ENCODE results near the gene COL18A1. TPM values are rescaled to one million over a fixed set of nuclear protein-coding genes. Genes with fewer than 3 reads are reported as not detected.

Gene COL18A1
- total RNA-seq, 4 donors from 2014 or later, result 19.3 to 121 (median 23.3) TPM

DNA sequence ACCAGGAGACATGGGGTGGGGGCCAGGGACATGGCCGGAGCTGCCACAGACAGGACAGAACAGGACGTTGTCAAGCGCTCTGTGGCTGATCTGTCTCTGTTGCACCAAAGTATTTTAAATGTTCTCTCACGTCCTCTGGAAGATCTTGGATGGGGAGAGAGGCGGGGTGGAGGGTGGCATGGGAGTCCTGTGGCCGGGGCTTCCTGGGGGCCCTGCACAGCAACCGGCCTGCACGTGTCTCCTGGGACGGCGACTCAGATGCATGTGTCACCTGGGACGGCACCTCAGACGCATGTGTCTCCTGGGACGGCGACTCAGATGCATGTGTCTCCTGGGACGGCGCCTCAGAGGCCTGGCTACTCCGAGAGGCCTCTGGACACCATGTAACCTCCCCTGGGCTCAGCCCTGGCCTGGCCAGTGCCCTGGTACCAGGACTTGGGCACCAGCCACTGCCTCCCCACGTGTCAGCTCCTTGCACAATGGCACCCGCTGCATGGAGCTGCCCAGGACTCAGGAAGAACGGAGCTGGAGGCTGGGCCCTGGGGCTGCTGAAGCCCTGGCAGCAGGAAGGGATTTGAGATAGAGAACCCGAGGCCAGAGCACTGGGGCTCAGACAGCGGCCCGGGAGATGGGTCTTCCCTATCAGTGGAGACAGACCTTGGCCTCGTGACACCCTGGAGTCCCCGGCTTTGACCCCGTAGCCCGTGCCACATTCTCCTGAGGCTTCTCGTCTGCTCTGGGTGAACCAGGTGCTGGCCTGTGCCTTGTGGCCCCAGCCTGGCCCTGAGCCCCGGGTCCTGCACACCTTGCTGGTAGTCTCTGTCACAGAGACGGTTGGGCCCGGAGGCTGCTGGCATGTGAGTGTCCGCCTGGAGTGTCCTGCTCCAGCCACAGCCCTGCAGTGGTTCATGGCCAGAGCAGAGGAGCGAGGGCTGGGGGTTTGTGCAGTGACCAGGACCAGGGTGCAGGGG is 152.0 kb downstream of the COL18A1 start:
- intact Hi-C loops (cut with DNase I; ENCODE audit: low total_unique reads) (loop anchor here (2.0 to 10.0 kb wide), 2 partner anchors 34 to 268 kb away; no protein-coding TSS in a partner anchor), in situ Hi-C loops (cut with MboI; ENCODE audit: low pct_ligation_motif_present in 1 of 4, low pct_unique_long_range_greater_than_20kb in 1 of 4, low sequenced_read_pairs in 3 of 4) (loop anchor here in 2 of 4 donors (5.0 to 25.0 kb wide), 2 partner anchors 40 to 255 kb away; no protein-coding TSS in a partner anchor)
- peak overlapping the region in 2 of 4 donors; percentile 93 to 94 for H3K27ac ChIP-seq
- no peaks in the 10 kb centered on the region for H3K27me3 ChIP-seq
- H3K4me3 ChIP-seq, result no peak overlapping the region
- H3K36me3 ChIP-seq, result no peaks in the 10 kb centered on the region
- H3K9me3 ChIP-seq, result no peaks in the 10 kb centered on the region
- H3K4me1 ChIP-seq, result peaks cover 0 to 12% (median 7%) of the 10 kb centered on the region in 4 donors
- WGBS, 2 donors (ENCODE audit: low coverage in 1 of 2), result 85 to 100% methylated on average over 1 to 18 of the region's 33 CpGs
- TF ChIP-seq POLR2A (IDR thresholded peaks at IDR 0.05), result no peak
- TF ChIP-seq, protein P1, sequence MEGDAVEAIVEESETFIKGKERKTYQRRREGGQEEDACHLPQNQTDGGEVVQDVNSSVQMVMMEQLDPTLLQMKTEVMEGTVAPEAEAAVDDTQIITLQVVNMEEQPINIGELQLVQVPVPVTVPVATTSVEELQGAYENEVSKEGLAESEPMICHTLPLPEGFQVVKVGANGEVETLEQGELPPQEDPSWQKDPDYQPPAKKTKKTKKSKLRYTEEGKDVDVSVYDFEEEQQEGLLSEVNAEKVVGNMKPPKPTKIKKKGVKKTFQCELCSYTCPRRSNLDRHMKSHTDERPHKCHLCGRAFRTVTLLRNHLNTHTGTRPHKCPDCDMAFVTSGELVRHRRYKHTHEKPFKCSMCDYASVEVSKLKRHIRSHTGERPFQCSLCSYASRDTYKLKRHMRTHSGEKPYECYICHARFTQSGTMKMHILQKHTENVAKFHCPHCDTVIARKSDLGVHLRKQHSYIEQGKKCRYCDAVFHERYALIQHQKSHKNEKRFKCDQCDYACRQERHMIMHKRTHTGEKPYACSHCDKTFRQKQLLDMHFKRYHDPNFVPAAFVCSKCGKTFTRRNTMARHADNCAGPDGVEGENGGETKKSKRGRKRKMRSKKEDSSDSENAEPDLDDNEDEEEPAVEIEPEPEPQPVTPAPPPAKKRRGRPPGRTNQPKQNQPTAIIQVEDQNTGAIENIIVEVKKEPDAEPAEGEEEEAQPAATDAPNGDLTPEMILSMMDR (IDR thresholded peaks at IDR 0.05), result no peak
- no peak for TF ChIP-seq EP300 (IDR thresholded peaks at IDR 0.05; ENCODE audit: low read depth)
- TF ChIP-seq POLR2AphosphoS5 (IDR thresholded peaks at IDR 0.05), result no peak
- DNase-seq, result no peak

DNA sequence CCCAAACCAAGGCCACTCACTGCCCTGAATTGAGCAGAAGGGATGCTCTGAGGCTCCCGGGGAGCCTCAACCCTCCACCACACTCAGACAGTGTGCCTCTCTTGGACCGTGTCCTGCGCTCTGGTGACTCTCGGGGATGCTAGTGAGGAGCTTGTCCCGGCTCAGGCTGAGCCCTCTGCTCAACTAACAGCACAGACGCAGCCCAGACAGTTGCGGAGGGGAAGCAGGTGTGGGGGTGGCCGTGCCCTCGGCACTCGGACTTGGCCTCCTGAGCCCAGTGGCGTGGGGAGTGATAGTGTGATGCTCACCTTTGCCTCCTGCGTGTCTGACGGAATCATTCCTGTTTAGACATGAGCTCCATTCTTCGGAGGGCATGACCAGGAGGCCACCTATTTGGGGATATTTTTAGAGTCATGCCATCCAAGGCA is 152.7 kb downstream of the COL18A1 start:
- Histone ChIP-seq H3K4me1 (peaks cover 0 to 12% (median 7%) of the 10 kb centered on the region in 4 donors), H3K36me3 (no peaks in the 10 kb centered on the region), H3K27me3 (peaks cover 4% of the 10 kb centered on the region), H3K4me3 (no peak overlapping the region), H3K9me3 (no peaks in the 10 kb centered on the region), H3K27ac (no peak overlapping the region)
- DNase-seq, result no peak
- in situ Hi-C loops (cut with MboI; ENCODE audit: low pct_ligation_motif_present in 1 of 4, low pct_unique_long_range_greater_than_20kb in 1 of 4, low sequenced_read_pairs in 3 of 4) (loop anchor here in 2 of 4 donors (5.0 to 25.0 kb wide), 2 partner anchors 40 to 255 kb away; no protein-coding TSS in a partner anchor), intact Hi-C loops (cut with DNase I; ENCODE audit: low total_unique reads) (loop anchor here (2.0 to 10.0 kb wide), 2 partner anchors 33 to 267 kb away; no protein-coding TSS in a partner anchor)
- WGBS, 2 donors (ENCODE audit: low coverage in 1 of 2), result 89% methylated on average over 14 of the region's 14 CpGs; no CpG with 5 or more reads in 1 of the 2 donors
- TF ChIP-seq, protein P1 (IDR thresholded peaks at IDR 0.05), result no peak
- TF ChIP-seq POLR2AphosphoS5 (IDR thresholded peaks at IDR 0.05), result no peak
- TF ChIP-seq EP300 (IDR thresholded peaks at IDR 0.05; ENCODE audit: low read depth), result no peak
- no peak for TF ChIP-seq POLR2A (IDR thresholded peaks at IDR 0.05)

DNA sequence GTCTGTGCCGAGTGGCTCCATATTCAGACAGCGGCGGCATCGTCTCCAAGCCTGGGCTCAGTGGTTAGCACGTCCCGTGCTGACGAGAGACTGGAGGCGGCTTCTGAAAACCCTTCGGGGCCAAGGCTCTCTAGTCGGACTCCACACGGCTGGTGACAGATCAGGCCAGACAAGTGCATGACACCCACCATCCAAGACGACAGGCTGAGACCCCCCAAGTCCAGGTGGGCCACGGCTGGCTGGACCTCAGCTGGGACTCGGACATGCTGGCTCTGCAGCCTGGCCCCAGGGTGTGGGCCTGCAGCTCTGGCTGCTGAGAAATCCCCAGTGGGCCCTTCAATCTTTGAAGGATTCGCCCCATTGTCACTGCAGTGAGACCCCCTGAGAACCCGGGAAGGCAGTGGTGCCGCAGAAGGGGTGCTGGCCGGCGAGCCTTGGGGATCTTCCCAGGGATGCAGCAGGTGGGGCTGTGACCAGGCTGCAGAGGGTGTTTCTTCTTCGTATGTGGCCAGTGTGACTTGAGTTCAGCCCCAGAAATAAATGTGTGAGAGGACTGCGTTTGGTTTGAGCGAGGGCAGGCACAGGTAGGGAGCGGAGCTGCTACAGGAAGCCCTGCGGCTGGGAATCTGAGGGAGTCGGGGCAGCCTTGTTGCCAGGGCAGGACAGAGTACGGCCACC is 153.2 kb downstream of the COL18A1 start:
- Histone ChIP-seq H3K9me3 (no peaks in the 10 kb centered on the region), H3K27ac (no peak overlapping the region), H3K4me3 (no peak overlapping the region), H3K4me1 (peaks cover 0 to 12% (median 7%) of the 10 kb centered on the region in 4 donors), H3K27me3 (peaks cover 5% of the 10 kb centered on the region), H3K36me3 (no peaks in the 10 kb centered on the region)
- WGBS, 2 donors (ENCODE audit: low coverage in 1 of 2), result 92% methylated on average over 25 of the region's 26 CpGs; no CpG with 5 or more reads in 1 of the 2 donors
- in situ Hi-C loops (cut with MboI; ENCODE audit: low pct_ligation_motif_present in 1 of 4, low pct_unique_long_range_greater_than_20kb in 1 of 4, low sequenced_read_pairs in 3 of 4) (loop anchor here in 2 of 4 donors (5.0 to 25.0 kb wide), 2 partner anchors 39 to 254 kb away; no protein-coding TSS in a partner anchor), intact Hi-C loops (cut with DNase I; ENCODE audit: low total_unique reads) (loop anchor here (10.0 kb wide), 1 partner anchor 267 kb away; no protein-coding TSS in a partner anchor)
- DNase-seq, result no peak
- TF ChIP-seq, protein P1 (IDR thresholded peaks at IDR 0.05), result no peak
- no peak for TF ChIP-seq POLR2AphosphoS5 (IDR thresholded peaks at IDR 0.05)
- no peak for TF ChIP-seq EP300 (IDR thresholded peaks at IDR 0.05; ENCODE audit: low read depth)
- TF ChIP-seq POLR2A (IDR thresholded peaks at IDR 0.05), result no peak

Measured in transverse colon (tissue), 4 donors.